ENCODE measurements around the gene PLSCR2. TPM values are rescaled to one million over a fixed set of nuclear protein-coding genes. Genes with fewer than 3 reads are reported as not detected.
A peak's percentile ranks its signal among the peaks of the same experiment; 100 is the strongest.

The PLSCR2 gene
- total and polyA plus RNA-seq, 9 of the 15 experiments (the other 6 are each of a cell fraction or from before 2014, with no cell fraction given), result 0.07 to 0.49 (median 0.25) TPM; not detected in 4

- TF ChIP-seq ZNF239 (CRISPR knock-in tag; IDR thresholded peaks at IDR 0.05), result peak; percentile 61; the same call in 1 of the 2 replicates
- no peak for TF ChIP-seq JUNB (CRISPR knock-in tag; conservative IDR thresholded peaks at IDR 0.05)
- 0 out of 2 replicates have a peak, but pooled peaks have one; percentile 37 for TF ChIP-seq CREB3 (tag; conservative IDR thresholded peaks at IDR 0.05; ENCODE audit: low read depth)
- 0 out of 2 replicates have a peak, but pooled peaks have one; percentile 43 for TF ChIP-seq DDX20 (tag; IDR thresholded peaks at IDR 0.05; ENCODE audit: low read depth)
- peak; percentile 58 for TF ChIP-seq SMAD4 (CRISPR knock-in tag; conservative IDR thresholded peaks at IDR 0.05)
- TF ChIP-seq KAT7 (CRISPR knock-in tag; IDR thresholded peaks at IDR 0.05; ENCODE audit: borderline replicate concordance), result no peak
- no peak for TF ChIP-seq ZZZ3 (IDR thresholded peaks at IDR 0.05)
Measured at GRCh38 chr3:146464783-146465182, 4.6 kb downstream of the PLSCR2 start (continued).

- in situ Hi-C loops (cut with MboI), result no loop called here
- ChIA-PET POLR2A (no interaction called here), CTCF (ENCODE audit: low intra/inter-chr PET ratio) (no interaction called here)
- DNase-seq (ENCODE audit: extremely low read depth in 1 of 4, low spot score in 3 of 4), result no peak
- Histone ChIP-seq H2AFZ (ENCODE audit: low read depth, low read length) (no peak overlapping the region), H3K27ac (ENCODE audit: extremely low read depth, low read depth, low read length) (no peak overlapping the region), H3K36me3 (ENCODE audit: control insufficient read depth, insufficient read depth, low read length) (no peaks in the 10 kb centered on the region), H3K27me3 (ENCODE audit: control insufficient read depth in 2 of 2, insufficient read depth in 2 of 2, low read length in 2 of 2) (no peaks in the 10 kb centered on the region), H3K79me2 (ENCODE audit: control insufficient read depth, insufficient read depth, low read length) (peaks cover 2% of the 10 kb centered on the region; the same call in 2 of the 3 replicates), H3K9ac (ENCODE audit: insufficient read depth in 1 of 2, low read depth in 2 of 2, low read length in 2 of 2) (no peak overlapping the region), H3K4me3 (no peak overlapping the region), H3K4me1 (replicated peaks in 1 of 2; ENCODE audit: control insufficient read depth in 2 of 2, insufficient read depth in 2 of 2, low read length in 2 of 2) (peaks cover 0 to 5% of the 10 kb centered on the region in 2 experiments; a peak in 2 of 5 replicates), H3K9me3 (replicated peaks; ENCODE audit: control insufficient read depth, insufficient read depth, low read depth, low read length) (no peaks in the 10 kb centered on the region), H4K20me1 (replicated peaks; ENCODE audit: control insufficient read depth, insufficient read depth, low read length) (no peaks in the 10 kb centered on the region), H3K4me2 (ENCODE audit: insufficient read depth, low read length) (no peak overlapping the region), H3K9me1 (ENCODE audit: control insufficient read depth, insufficient read depth, low read length) (no peaks in the 10 kb centered on the region)
- TF ChIP-seq, protein P1, sequence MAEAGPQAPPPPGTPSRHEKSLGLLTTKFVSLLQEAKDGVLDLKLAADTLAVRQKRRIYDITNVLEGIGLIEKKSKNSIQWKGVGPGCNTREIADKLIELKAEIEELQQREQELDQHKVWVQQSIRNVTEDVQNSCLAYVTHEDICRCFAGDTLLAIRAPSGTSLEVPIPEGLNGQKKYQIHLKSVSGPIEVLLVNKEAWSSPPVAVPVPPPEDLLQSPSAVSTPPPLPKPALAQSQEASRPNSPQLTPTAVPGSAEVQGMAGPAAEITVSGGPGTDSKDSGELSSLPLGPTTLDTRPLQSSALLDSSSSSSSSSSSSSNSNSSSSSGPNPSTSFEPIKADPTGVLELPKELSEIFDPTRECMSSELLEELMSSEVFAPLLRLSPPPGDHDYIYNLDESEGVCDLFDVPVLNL (CRISPR knock-in tag; IDR thresholded peaks at IDR 0.05; ENCODE audit: low read depth), result no peak
- TF ChIP-seq, protein P2, sequence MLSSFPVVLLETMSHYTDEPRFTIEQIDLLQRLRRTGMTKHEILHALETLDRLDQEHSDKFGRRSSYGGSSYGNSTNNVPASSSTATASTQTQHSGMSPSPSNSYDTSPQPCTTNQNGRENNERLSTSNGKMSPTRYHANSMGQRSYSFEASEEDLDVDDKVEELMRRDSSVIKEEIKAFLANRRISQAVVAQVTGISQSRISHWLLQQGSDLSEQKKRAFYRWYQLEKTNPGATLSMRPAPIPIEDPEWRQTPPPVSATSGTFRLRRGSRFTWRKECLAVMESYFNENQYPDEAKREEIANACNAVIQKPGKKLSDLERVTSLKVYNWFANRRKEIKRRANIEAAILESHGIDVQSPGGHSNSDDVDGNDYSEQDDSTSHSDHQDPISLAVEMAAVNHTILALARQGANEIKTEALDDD (IDR thresholded peaks at IDR 0.05), result peak; percentile 94
- BruUV-seq (replicated peaks), result no TSS peak
- ATAC-seq, result no peak
- intact Hi-C loops (cut with micrococcal nuclease), result no loop called here
- WGBS (ENCODE audit: insufficient coverage, low coverage, missing lambda C conversion rate), result 83% methylated on average over 2 of the region's 2 CpGs
- FAIRE-seq, result no peak
Measured at GRCh38 chr3:146464005-146464595, 5.3 kb downstream of the PLSCR2 start.
